GM21529 (cell line): Measurements from ENCODE around the gene GPSM1.

Source experiments
- ATAC-seq: cut with Tn5 transposase; IDR thresholded peaks from one replicate; pipeline ENCODE4 v1.9.1; 2021; ENCODE audit not compliant: unreplicated experiment

The GPSM1 gene

DNA sequence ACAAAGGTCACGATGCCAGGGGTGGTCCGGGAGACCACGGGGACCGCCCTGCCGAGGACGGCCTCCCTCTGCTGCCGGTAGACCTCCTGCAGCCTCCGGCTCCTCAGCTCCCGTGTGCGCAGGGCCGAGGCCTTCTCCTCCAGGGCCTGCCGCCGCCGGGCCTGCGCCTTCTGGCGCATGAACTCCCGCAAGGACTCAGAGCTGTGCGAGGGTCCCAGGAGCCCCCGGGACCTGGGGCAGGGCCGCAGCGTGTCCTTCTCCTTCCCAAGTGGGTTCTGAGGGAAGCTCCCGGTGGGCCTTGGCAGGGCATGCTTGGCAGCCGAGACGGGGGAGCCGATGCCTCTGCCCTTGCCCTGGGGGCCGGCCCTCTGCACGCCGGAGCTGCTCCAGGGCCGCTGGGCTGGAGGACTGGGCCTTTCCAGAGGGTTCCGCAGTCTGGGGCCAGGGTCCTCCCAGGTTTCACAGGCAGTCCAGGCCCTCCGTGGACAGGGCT lies 36.8 kb upstream of the GPSM1 start:
- no peak for ATAC-seq

DNA sequence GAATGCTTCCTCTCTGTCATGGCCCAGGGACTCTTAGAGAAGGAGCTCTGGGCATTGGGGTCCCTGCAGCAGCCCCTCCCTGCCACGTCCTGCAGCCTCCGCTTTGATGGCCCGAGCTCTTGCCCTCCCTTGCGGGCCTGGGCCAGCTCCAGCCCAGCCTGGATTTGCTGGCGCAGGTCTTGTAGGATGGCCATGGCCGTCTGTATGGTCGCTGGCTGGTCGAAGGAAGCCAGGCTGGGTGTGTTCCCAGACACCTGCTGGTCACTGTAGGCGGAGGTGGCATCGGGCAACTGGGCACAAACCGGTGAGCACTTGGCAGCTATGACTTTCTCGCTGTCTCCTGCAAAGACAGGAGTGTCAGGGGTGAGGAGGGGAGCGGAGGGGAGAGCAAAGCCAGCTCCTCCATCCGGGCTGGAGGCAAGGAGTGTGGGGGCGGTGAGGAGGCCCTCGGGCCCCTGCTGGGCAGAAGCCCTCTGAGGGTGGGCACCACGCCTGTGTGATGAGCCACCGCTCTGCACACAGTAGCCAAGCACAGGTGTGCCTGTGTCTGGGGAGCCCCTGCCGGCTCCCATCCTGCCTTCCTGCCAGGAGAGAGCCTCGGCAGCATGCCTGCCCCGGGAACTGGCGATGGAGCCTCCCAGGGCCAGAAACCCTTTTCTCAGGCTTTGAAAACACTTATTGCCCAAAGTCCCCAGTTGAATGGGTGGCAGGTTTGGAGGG lies 35.9 kb upstream of the GPSM1 start:
- ATAC-seq: no peak

DNA sequence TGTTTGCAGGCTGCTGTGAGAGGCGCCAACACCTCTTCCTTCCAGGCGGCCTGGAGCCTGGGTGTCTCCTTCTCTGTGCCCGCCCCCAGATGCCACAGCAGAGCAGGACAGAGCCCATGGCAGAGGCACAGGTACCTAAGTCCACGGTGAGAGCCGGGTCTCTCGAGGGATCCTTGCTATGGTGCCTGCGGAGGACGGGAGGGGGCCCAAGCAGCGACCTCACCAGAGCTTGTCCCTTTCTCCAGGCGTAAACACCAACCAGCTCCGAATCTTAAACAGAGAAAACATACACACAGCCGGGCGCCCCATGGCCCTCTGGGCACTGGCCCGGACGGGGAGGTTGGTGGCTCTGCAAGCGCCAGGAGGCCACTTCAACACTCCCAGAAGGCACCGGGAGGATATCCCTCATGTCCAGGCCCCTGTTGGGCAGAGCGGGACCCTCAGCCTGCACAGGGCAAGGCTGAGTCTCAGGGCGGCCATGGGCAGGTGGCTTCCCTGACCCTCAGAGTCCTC lies 35.3 kb upstream of the GPSM1 start:
- ATAC-seq: no peak

DNA sequence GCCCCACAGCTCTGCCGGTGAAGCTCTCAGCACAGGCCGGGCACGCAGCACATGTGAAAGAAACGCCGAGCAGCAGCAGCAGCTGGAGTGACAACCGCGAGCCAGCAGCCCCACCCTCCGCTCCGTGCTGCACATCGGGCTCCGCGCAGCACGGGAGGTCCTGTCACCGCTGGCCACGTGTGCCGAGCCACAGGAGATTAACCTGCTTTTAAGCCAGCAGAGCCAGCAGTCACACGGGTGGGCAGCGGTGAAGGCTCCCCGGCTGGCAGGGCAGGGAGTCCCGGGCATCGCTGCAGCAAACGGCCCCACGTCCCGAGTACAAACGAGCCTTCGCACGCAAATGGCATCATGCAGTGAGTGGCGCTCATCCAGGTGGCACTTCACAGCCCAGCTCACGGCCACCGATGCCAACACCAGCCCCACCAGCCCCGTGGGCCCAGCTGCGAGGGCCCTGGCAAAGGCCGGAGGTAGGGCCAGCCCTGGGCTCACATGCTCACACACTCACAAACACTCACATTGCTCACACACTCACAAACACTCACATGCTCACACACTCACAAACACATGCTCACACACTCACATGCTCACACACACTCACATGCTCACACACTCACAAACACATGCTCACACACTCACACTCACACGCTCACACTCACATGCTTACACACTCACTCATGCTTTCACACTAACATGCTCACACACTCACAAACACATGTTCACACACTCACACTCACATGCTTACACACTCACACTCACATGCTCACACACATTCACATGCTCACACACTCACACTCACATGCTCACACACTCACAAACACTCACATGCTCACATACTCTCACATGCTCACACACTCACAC lies 34.5 kb upstream of the GPSM1 start:
- no peak for ATAC-seq

DNA sequence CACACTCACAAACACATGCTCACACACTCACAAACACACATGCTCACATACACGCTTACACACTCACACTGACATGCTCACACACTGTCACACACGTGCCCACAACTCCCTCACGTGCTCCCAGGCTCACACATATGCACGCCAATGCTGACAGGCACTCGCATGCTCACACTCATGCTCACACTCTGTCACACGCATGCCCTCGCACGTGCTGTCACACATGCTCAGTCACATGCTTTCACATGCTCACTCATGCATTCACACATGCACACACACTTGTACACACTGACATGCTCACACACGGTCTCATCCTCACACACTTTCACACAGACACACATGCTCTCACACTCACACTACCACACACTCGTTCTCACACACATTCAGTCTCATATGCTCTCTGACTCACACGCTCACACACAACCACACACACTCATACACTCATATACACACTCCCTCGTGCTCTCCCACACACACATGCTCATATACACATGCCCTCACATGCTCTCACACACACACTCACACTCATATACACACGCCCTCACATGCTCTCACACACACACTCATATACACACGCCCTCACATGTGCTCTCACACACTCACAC lies 33.8 kb upstream of the GPSM1 start:
- ATAC-seq: no peak

- ATAC-seq: no peak
These were observed 32.9 kb upstream of the GPSM1 start for GRCh38 chr9:136294437-136294836.

DNA sequence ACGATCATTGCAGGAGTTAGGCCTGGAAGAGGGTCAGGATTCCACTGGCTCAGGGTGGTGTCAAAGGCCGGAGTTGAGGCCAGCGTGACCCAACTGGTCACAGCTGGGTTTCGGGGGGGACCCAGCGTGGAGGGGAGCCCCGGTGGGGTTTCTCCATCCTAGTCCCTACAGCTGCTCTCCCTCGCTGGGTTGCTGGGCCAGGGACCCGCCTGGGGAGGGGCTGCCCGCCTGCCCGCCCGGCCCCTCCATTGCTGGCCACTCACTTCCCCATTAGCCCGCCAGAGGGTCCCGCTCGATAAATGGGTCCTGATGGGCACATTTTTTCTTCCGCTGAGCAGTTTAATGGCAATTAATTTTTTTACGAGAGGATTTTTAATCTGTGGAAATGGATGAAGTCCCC lies 32.3 kb upstream of the GPSM1 start:
- ATAC-seq: no peak

DNA sequence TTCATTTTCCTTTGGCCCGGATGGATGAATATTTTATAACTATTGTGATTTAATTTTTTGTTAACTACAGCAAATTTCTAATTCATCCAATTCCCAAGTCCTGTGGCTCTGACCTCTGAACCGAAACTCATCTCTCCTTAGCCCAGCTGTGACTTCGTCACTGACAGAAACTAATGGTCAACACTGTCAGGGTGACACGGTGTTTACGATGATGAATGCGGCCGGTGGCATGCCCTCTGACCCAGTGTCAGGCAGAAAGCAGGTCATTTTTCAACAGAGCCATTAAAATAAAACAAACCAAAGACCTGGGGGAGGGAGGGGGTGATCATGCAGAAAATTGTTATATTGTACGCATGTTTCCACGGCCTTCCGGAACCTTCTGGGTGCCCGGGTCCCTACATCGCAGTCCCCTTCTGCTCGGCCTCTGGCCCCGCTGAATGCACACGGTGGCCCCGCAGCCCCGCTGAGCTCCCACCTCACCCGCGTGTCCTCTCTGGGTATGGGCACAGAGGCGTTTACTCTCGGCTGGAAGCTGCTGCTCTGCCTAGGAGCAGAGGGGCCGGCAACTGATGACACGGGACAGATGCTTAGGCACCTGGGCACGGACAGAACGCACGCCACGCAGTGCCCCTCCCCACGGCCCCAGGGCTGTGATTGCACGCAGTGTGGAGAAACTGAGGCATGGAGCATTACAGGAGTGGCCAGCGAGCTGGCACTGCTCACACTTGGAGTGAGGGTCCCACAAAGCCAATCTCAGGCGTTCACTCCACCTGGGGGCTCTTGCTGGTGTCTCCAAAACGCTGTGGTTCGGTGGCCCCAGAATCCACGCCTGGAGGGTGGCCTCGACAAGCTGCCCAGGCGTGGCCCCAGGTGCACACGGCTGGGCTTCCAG lies 31.6 kb upstream of the GPSM1 start:
- no peak for ATAC-seq

DNA sequence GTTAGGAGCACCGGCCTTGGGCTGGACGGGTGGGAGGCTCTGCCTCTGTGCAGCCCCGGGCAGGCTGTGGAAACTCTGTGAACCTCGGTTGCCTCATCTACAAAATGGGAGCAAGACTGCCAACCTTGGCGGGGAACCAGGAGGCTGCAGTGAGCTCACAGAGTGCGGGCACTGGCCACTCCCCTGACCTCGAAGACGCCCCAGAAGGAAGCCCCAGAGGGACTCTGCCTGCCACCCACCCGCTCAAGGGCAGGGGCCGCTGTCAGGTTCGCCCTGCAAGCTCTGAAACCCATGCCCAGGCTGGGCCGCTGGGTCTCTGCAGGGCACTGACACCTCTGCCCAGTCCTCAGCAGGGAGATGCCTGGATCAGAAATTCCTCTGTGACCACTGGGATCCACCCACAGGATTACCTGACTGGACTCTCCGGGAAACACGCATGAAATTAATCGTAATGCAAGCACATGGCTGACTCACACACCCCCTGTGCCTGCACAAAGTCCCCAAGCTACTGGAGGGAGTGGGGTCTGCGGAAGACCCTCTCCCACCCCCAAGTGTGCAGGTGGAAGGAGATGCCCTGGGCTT lies 30.8 kb upstream of the GPSM1 start:
- no peak for ATAC-seq

DNA sequence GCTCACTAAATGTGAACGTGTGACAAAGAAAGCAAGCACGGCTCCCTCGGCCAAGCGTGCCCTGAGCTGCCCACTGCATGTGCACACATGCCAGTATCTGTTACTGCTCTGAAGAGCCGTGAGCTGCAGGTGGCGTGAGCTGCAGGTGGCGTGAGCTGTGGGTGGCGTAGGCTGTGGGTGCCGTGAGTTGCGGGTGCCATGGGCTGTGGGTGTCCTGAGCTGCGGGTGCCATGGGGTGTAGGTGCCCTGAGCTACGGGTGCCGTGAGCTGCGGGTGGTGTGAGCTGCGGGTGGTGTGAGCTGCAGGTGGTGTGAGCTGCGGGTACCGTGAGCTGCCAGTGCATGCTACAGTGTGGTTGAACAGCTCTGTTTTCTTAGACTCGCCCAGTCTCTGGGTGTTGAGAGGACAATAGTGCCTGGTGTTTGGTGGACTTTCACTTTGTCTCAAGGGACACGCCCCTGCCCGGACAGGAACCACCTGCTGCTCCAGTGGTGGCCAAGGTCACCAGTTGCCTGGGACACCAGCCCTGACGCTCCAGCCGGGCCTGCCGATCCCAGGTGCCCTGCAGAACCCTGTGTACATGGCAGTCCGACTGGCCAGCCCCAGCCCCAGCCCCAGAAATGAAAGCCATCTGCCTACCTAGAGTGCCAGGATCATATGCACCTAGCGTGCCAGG lies 30.2 kb upstream of the GPSM1 start:
- no peak for ATAC-seq

- no peak for ATAC-seq
These were observed 29.3 kb upstream of the GPSM1 start for GRCh38 chr9:136297766-136298735.

DNA sequence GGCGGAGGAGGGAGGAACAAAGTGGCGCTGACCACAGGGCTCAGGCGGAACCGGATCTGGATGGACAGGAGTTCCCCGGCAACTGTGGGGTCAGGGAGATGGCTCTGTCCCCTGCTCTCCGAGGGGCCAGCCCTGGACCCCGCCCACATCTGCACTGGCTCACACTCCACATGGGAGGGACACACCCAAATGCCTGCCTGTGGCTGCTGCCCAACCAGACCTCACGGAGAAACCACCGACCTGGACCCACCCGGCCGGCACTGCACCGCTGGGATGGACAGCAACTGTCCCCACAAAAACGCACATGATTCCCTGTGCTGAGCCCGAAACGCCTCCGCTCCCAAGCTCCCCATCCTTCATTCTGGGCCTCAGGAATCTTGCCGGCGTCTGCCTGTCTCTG lies 28.2 kb upstream of the GPSM1 start:
- ATAC-seq: no peak

DNA sequence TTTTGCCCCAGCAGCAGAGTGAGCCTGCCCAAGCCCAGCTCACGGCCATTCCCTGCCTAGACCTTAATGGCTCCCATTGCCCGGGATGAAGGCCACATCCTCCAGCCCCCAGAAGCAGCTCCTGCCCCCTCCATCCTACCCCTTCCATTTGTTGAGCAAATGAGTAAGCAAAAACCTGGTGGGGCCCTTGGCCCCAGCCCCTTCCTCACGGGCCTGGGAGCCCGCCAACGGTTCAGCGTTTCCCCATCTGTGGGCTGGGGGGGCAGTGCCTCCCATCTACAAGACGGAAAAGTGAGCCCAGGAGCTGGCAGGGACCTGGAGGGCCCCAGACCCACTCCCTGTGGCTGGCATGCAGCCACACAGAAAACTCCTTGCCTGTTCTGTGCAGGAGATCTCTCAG lies 27.8 kb upstream of the GPSM1 start:
- no peak for ATAC-seq

GRCh38 chr9:136300016-136300545 lies 27.3 kb upstream of the GPSM1 start:
- ATAC-seq: no peak

DNA sequence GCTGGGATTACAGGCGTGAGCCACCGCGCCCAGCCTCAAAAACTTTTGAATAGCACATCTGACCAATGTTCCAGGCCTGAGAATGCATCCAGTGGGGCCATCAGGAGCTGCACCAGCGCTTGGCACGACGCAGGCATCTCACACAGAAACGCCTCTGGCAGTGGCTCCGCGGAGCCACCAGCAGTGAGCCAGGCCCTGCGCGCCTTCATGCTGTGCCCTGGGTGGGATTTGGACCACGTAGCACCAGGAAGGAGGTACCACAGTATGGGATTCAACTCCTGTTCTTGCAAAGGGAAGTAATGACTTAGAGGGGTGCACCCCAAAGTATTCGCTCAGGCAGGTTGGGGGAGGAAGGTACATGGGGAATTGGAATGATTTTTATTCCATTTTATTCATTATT lies 26.5 kb upstream of the GPSM1 start:
- no peak for ATAC-seq

GRCh38 chr9:136302527-136302926 lies 24.8 kb upstream of the GPSM1 start:
- ATAC-seq: no peak

- no peak for ATAC-seq
These were observed 24.1 kb upstream of the GPSM1 start for GRCh38 chr9:136303066-136303824.
